Hematopoietic multipotent progenitor cell (in vitro differentiated cells): ENCODE data around the gene EHMT1. TPM values are rescaled to one million over a fixed set of nuclear protein-coding genes. Genes with fewer than 3 reads are reported as not detected.

Experiments used
- DNase-seq, 3 donors: peaks; one replicate each; pipeline ENCODE4 v3.0.0-alpha.2; 2011 to 2015; ENCODE audit warnings: low read depth in 2 of 3, low spot score in 2 of 3
- total RNA-seq: library from RNA; depleted of rRNA; stranded (reverse); fragments of >200 nt; gene quantifications from one replicate; pipeline ENCODE4 v1.2.3, GENCODE V29; 2012

Gene EHMT1
- total RNA-seq, 1 donor, result 119 TPM

GRCh38 chr9:137670391-137671195 is 51.8 kb downstream of the EHMT1 start:
- DNase-seq, result no peak

GRCh38 chr9:137671196-137671538 is 52.4 kb downstream of the EHMT1 start:
- no peak for DNase-seq

- no peak for DNase-seq
Observed at GRCh38 chr9:137671721-137672120, 52.9 kb downstream of the EHMT1 start.

- peak; percentile 31 to 76 (median 58) for DNase-seq
Observed at GRCh38 chr9:137672907-137673791, 54.3 kb downstream of the EHMT1 start.

- DNase-seq, result no peak
Observed at GRCh38 chr9:137673886-137674285, 55.1 kb downstream of the EHMT1 start.

- DNase-seq, result no peak
Observed at GRCh38 chr9:137674307-137674975, 55.6 kb downstream of the EHMT1 start.

- DNase-seq, result no peak
Observed at GRCh38 chr9:137674976-137675320, 56.1 kb downstream of the EHMT1 start.

- DNase-seq, result no peak
Observed at GRCh38 chr9:137676998-137677397, 58.2 kb downstream of the EHMT1 start.

GRCh38 chr9:137678202-137678601 is 59.4 kb downstream of the EHMT1 start:
- DNase-seq, result no peak

GRCh38 chr9:137679249-137679648 is 60.4 kb downstream of the EHMT1 start:
- DNase-seq, result no peak

GRCh38 chr9:137679695-137680305 is 61.0 kb downstream of the EHMT1 start:
- DNase-seq, result no peak

- no peak for DNase-seq
Observed at GRCh38 chr9:137680444-137681358, 61.9 kb downstream of the EHMT1 start.

GRCh38 chr9:137682428-137683105 is 63.8 kb downstream of the EHMT1 start:
- DNase-seq, result no peak

GRCh38 chr9:137683262-137683864 is 64.6 kb downstream of the EHMT1 start:
- no peak for DNase-seq

GRCh38 chr9:137685035-137685740 is 66.4 kb downstream of the EHMT1 start:
- DNase-seq, result no peak

- no peak for DNase-seq
Observed at GRCh38 chr9:137685741-137686420, 67.1 kb downstream of the EHMT1 start.

- no peak for DNase-seq
Observed at GRCh38 chr9:137688261-137688660, 69.5 kb downstream of the EHMT1 start.

- DNase-seq, result no peak
Observed at GRCh38 chr9:137688725-137689124, 69.9 kb downstream of the EHMT1 start.
